Fibroblast of lung (primary cell): Measurements from ENCODE around the gene TMEM229A.

Source experiments
- CTCF ChIP-seq, 2 donors: IDR thresholded peaks in 1 of 2; conservative IDR thresholded peaks in 1 of 2; 1 replicate in 1 of 2; 2 replicates in 1 of 2; pipeline ENCODE4 v1.5.1; 2011 to 2012; ENCODE audit warnings: low read length in 2 of 2, control low read depth in 1 of 2, inconsistent platforms in 1 of 2, low read depth in 1 of 2, mild to moderate bottlenecking in 1 of 2
- EZH2 ChIP-seq: IDR thresholded peaks from 2 replicates; pipeline ENCODE4 v1.5.1; 2012; ENCODE audit warnings: low read length, control low read depth, mild to moderate bottlenecking; ENCODE audit errors: missing control alignments

GRCh38 chr7:124073310-124073645 lies 40.4 kb upstream of the TMEM229A start:
- no peak for TF ChIP-seq CTCF (conservative IDR thresholded peaks at IDR 0.05 in 1 of 2, IDR thresholded peaks at IDR 0.05 in 1 of 2; ENCODE audit: low read depth in 1 of 2, low read length in 2 of 2)
- no peak for TF ChIP-seq EZH2
